ENCODE measurements around the gene FAF1.
A peak's percentile ranks its signal among the peaks of the same experiment; 100 is the strongest.
"Not testable (repeated sequence)": the region's sequence is repeated elsewhere in the genome, so short reads cannot be mapped to it uniquely, and the experiment has no call there.

FAF1 gene

DNA sequence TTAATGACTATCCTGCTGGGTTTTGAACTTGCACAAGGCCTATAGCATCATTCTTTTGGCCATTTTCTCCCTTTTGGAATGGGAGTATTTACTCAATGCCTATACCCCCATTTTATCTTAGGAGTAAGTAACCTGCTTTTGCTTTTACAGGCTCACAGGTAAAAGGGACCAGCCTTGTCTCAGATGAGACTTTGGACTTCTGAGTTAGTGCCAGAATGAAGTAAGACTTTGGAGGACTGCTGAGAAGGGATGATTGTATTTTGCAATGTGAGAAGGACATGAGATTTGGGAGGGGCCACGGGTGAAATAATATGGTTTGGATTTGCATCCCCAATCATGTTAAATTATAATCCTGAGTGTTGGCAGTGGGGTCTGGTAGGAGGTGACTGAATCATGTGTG, 212.7 kb downstream of the FAF1 start:
- DNase-seq, result no peak

GRCh38 chr1:50742523-50742922, 217.5 kb downstream of the FAF1 start:
- DNase-seq, result no peak

- no peak for DNase-seq
These were observed 220.9 kb downstream of the FAF1 start for GRCh38 chr1:50739125-50739524.

DNA sequence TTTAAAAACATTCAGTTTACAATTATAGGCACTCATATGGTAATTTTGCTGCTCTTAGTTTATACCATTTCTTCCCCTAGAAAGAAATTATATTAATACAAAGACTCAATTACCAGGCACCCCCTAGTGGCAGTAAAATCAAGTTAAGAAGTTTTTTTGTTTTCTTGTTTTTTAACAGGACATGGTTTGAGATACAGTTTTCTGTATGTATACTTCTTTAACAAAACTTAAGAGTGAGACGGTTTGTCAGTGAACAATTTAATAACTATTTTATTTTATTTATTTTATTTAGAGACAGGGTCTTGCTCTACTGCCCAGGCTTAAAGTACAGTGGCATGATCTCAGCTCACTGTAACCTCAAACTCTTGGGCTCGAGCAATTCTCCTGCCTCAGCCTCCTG, 224.6 kb downstream of the FAF1 start:
- peak; percentile 61 for DNase-seq

DNA sequence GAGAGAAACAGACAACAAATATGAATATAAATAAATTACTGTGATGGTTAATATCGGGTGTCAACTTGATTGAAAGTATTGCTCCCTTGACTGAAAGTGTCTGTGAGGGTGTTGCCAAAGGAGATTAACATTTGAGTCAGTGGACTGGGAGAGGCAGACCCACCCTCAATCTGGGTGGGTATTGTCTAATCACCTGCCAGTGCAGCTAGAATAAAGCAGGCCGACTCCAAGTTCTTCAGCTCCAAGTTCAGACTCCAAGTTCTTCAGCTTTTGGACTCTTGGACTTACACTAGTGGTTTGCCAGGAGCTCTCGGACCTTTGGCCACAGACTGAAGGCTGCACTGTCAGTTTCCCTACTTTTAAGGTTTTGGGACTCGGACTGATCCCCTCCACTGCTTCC, 232.5 kb downstream of the FAF1 start:
- not testable (repeated sequence) for DNase-seq

DNA sequence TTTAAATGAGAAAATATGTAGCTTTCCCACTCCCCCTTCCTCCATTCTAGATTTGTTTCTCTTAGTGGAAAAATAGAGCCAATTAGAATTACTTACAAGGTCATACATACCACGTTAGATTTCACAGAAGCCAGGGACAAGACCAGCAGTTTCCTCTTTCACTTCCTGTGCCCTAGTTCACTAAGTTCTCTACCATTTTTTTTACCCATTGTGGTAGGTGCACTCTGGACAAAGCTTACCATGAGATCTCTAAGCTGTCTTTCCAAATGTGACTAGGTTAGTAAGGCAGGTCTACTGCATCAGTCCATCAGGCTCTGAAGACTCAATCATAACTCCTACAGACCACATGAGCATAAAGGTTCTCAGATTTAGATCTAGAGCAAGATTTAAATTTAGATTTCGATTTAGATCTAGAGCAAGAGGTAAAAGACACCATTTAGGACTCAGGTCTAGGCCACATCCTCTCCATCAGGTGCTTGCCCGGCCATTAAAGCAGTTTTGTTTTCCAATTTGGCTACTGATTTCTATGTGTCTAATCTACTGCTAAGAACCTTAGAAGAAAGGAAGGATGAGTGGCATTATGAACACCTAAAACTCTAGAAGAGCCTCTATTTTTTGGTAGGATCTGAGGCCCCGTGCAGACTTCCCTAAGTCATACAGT, 235.3 kb downstream of the FAF1 start:
- no peak for DNase-seq

GRCh38 chr1:50720457-50721053, 239.5 kb downstream of the FAF1 start:
- no peak for DNase-seq

- no peak for DNase-seq
These were observed 240.9 kb downstream of the FAF1 start for GRCh38 chr1:50719126-50719525.

DNA sequence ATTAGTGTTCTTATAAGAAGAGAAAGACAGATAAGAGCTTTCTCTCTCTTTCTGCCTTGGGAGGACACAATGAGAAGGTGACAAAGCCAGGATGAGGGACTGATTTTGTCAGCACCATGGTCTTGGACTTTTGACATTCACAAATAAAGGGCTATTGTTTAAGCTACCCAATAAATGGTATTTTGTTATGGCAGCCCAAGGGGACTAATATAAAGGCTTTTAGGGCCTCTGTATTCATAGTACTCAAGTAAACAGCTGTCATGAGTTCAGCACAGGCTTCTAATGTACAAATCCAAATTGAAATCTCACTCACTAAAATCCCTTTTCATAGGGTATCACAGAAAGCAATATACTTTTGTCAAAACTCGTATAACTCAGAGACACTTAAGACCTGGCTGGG, 242.7 kb downstream of the FAF1 start:
- DNase-seq, result no peak

- DNase-seq, result not testable (repeated sequence)
These were observed 243.6 kb downstream of the FAF1 start for GRCh38 chr1:50716455-50716854.

DNA sequence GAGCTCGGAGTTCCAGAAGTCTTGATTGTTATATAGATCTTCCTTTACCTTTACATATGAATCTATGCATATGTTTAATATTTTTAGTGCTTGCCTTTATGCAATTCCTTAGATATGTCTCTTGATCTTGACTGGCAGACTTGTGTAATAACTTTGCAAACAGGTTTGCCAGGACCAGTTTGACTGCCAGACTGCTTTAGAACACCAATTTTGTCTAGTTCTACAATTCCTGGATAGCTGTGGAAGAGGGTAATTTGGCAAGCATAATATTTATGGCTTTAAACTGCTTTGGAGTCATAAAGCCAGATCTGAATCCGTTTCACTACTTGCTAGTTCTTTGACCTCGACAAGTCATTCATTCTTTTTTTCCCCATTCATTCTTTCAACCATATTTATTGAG, 250.0 kb downstream of the FAF1 start:
- DNase-seq, result no peak

DNA sequence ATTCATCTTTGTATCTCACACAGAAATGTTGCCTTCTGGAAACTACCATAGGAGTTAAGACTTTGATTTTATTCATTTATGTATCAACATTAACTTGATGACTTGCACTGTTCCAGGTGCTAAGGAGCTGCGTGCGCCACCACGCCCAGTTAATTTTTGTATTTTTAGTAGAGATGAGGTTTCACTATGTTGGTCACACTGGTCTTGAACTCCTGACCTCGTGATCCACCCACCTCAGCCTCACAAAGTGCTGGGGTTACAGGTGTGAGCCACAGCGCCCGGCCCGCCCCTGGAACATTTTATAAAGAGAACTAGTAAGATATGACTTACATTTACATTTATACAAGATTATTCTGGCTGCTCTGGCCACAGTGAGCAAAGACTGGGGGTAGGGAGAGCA, 252.2 kb downstream of the FAF1 start:
- DNase-seq, result no peak

DNA sequence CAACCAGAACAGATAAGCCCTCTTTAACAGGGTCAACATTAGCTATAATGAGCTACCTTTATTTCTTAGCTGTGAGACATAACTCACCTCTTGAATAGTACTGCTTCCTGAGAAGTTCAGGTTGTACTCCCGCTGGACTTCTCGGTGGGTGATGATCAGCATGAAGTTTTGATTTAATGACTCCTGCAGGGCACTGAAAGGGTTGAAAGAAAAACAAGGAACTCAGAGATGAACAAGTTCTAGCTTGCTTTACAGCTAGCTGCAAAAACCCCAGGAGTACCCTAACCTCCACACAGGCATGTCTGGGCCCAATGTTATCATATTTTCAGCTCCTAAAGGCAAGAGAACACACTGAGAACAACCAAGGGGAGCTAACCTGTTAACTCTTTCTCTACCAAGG, 254.4 kb downstream of the FAF1 start:
- peak; percentile 84 for DNase-seq

DNA sequence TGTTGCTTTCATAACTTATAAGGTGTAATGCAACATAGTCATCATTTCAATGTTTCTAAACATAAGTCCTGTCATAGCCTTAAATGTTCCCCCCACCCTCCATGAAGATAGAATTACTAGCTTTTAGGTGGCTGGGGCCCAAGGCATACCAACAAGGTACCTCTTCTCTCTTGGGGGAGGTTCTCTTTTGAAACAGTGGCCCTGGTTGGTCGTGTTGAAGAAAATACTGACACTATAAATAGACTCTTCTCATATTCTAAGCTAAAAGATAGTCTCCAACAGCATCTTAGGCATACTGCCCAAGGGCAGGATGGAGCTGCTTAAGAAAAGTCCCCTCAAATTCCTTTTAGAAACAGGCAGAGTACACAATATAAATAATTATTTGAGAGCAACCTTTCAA, 255.0 kb downstream of the FAF1 start:
- peak; percentile 45 for DNase-seq

- peak; percentile 87 for DNase-seq
These were observed 255.9 kb downstream of the FAF1 start for GRCh38 chr1:50704126-50704525.

GRCh38 chr1:50703240-50703639, 256.8 kb downstream of the FAF1 start:
- peak; percentile 52 for DNase-seq

- DNase-seq, result no peak
These were observed 257.7 kb downstream of the FAF1 start for GRCh38 chr1:50702395-50702794.

DNA sequence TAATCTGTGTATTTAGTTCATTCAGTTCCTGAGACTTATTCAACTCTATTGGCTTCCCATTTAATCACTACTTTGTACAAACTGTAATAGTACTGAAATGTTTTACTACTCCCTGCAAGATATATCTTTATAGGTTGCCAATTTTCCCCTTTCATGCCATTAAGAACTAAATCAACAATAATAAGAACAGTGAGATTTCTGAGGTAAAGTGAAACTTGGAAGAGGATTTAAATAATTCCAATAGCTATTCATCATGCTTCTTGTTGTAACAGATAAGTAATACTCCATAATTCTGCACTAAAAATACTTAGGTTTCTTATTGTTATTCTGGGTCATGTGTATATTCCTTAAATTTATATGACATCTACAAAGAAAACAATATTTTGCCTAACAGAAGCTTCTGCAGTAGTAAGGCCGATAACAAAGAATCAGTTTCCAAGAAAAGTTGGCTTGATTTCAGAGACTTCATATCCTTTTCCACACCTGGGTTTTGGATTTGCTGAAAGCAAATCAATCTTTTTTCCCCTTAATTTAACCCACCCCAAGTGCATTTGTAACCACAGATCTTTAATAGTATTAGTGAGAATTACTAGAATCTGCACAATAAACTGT, 258.3 kb downstream of the FAF1 start:
- DNase-seq, result peak; percentile 64

- peak; percentile 45 for DNase-seq
These were observed 259.4 kb downstream of the FAF1 start for GRCh38 chr1:50700621-50701020.

- peak; percentile 91 for DNase-seq
These were observed 259.9 kb downstream of the FAF1 start for GRCh38 chr1:50700214-50700613.

- peak; percentile 58 for DNase-seq
These were observed 260.3 kb downstream of the FAF1 start for GRCh38 chr1:50699795-50700194.

- no peak for DNase-seq
These were observed 262.3 kb downstream of the FAF1 start for GRCh38 chr1:50697440-50698421.

- DNase-seq, result no peak
These were observed 266.2 kb downstream of the FAF1 start for GRCh38 chr1:50693829-50694228.

All from NCI-H1694 treated with DMSO at 0.1 percent for 48 hours (cell line).